HepG2 (cell line): ENCODE results near the gene GC. TPM values are rescaled to one million over a fixed set of nuclear protein-coding genes. Genes with fewer than 3 reads are reported as not detected.
"Not testable (repeated sequence)": the region's sequence is repeated elsewhere in the genome, so short reads cannot be mapped to it uniquely, and the experiment has no call there.

Source experiments
- ATAC-seq: fragments of 200-7000 bp; cut with Tn5 transposase; 3 replicates; pipeline ENCODE4 v1.9.1; 2020; ENCODE audit warnings: mild to moderate bottlenecking, moderate library complexity
- BruUV-seq: library from RNA; stranded (reverse); fragments of 400-500 nt; replicated peaks from 2 replicates; lab custom pipeline; 2021; lab: Mats Ljungman, UMichigan
- CTCF ChIA-PET: fragments of 300-600 bp; formaldehyde crosslinking; extraction: SDS; loops from one replicate; lab custom pipeline; 2021; ENCODE audit warnings: low total read pairs, inconsistent platforms, low intra/inter-chr PET ratio; lab: Yijun Ruan, JAX
- POLR2A ChIA-PET: fragments of 350-600 bp; sonication (Branson Sonifier 250); formaldehyde crosslinking; loops from one replicate; lab custom pipeline; 2020; ENCODE audit warnings: antibody characterized with exemption, inconsistent platforms; lab: Yijun Ruan, JAX
- DNase-seq: peaks from one replicate; pipeline ENCODE4 v3.0.0-alpha.2; 2015; ENCODE audit warnings: low spot score
- FAIRE-seq: peaks from 3 replicates; lab custom pipeline; 2011; peaks lifted over from hg19 to GRCh38; lab: Jason Lieb, UNC
- H2AFZ ChIP-seq: one replicate; pipeline ENCODE4 v1.6.1; 2011; ENCODE audit warnings: low read length, inconsistent platforms
- H3K27ac ChIP-seq: fragments of 300-600 bp; 3 replicates; pipeline ENCODE4 v1.8.0; 2011; ENCODE audit warnings: mixed run types, mild to moderate bottlenecking, mixed read lengths, low read length, inconsistent platforms; ENCODE audit not compliant: insufficient read depth; ENCODE audit errors: extremely low read length
- H3K27me3 ChIP-seq, 2 experiments: fragments of 200-600 bp in 1 of 2; 2 replicates in 1 of 2; 3 replicates in 1 of 2; pipeline versions ENCODE4 v1.6.0 to v1.8.0; 2011; ENCODE audit warnings: low read length in 2 of 2, mild to moderate bottlenecking in 2 of 2, moderate library complexity in 2 of 2, inconsistent platforms in 1 of 2; ENCODE audit not compliant: insufficient read depth in 2 of 2, control insufficient read depth in 1 of 2
- H3K36me3 ChIP-seq, 2 experiments: fragments of 200-600 bp in 1 of 2; replicated peaks in 1 of 2; 2 replicates in 1 of 2; 3 replicates in 1 of 2; pipeline versions ENCODE4 v1.5.1 to v1.8.0; 2011; ENCODE audit warnings: low read length in 2 of 2, inconsistent platforms in 1 of 2; ENCODE audit not compliant: insufficient read depth in 2 of 2, control insufficient read depth in 1 of 2
- H3K4me1 ChIP-seq: 2 replicates; pipeline ENCODE4 v1.5.1; 2012; ENCODE audit warnings: low read length, inconsistent platforms; ENCODE audit not compliant: insufficient read depth
- H3K4me2 ChIP-seq: 2 replicates; pipeline ENCODE4 v1.6.0; 2011; ENCODE audit warnings: low read depth, low read length, inconsistent platforms
- H3K4me3 ChIP-seq, 3 experiments: fragments of 200-600 bp in 1 of 3; sonication (generic), shearing (Covaris generic) in 1 of 3; replicated peaks in 1 of 3; 2 replicates each; pipeline ENCODE4 v1.5.1; 2011 to 2016; ENCODE audit warnings: low read length in 3 of 3, inconsistent platforms in 2 of 3, low read depth in 2 of 3, mild to moderate bottlenecking in 2 of 3, control low read depth in 1 of 3, mixed read lengths in 1 of 3; ENCODE audit not compliant: insufficient read depth in 1 of 3
- H3K79me2 ChIP-seq: one replicate; pipeline ENCODE4 v1.6.1; 2011; ENCODE audit warnings: low read length, inconsistent platforms; ENCODE audit not compliant: insufficient read depth
- H3K9ac ChIP-seq: 2 replicates; pipeline ENCODE4 v1.6.0; 2011; ENCODE audit warnings: mild to moderate bottlenecking, low read depth, low read length, inconsistent platforms; ENCODE audit not compliant: insufficient read depth
- H3K9me3 ChIP-seq: 2 replicates; pipeline ENCODE4 v1.5.1; 2012; ENCODE audit warnings: mild to moderate bottlenecking, low read length
- H4K20me1 ChIP-seq: 2 replicates; pipeline ENCODE4 v1.6.0; 2011; ENCODE audit warnings: inconsistent platforms, mild to moderate bottlenecking, low read length, moderate library complexity; ENCODE audit not compliant: insufficient read depth
- DPF2 ChIP-seq: sonication (generic); formaldehyde crosslinking; IDR thresholded peaks from 2 replicates; pipeline ENCODE4 v1.4.0; 2020; ENCODE audit warnings: mild to moderate bottlenecking, low read depth, missing genetic modification reagents, borderline replicate concordance
- HNRNPK ChIP-seq: fragments of 200-400 bp; formaldehyde crosslinking; IDR thresholded peaks from 2 replicates; pipeline ENCODE4 v1.6.1; 2018; ENCODE audit warnings: low read length, low read depth, moderate library complexity, mild to moderate bottlenecking; ENCODE audit not compliant: poor library complexity, severe bottlenecking
- JUND ChIP-seq: sonication (generic); formaldehyde crosslinking; IDR thresholded peaks from 2 replicates; pipeline ENCODE4 v1.8.0; 2022; ENCODE audit warnings: mild to moderate bottlenecking, missing genetic modification reagents
- MAFF ChIP-seq: IDR thresholded peaks from 2 replicates; pipeline ENCODE4 v1.6.1; 2011; ENCODE audit warnings: low read depth, low read length, improper control_type of control experiment
- MAFK ChIP-seq, 2 experiments: IDR thresholded peaks in 1 of 2; conservative IDR thresholded peaks in 1 of 2; 2 replicates each; pipeline ENCODE4 v1.6.1; 2011; ENCODE audit warnings: improper control_type of control experiment in 2 of 2, low read length in 2 of 2
- MEIS2 ChIP-seq: sonication (generic); formaldehyde crosslinking; IDR thresholded peaks from 2 replicates; pipeline ENCODE4 v1.9.0; 2021; ENCODE audit warnings: mild to moderate bottlenecking, missing genetic modification reagents
- ZBTB1 ChIP-seq: sonication (generic); formaldehyde crosslinking; IDR thresholded peaks from 2 replicates; pipeline ENCODE4 v1.4.0; 2020; ENCODE audit warnings: missing genetic modification reagents, borderline replicate concordance
- ZNF12 ChIP-seq: sonication (generic); formaldehyde crosslinking; IDR thresholded peaks from 2 replicates; pipeline ENCODE4 v1.5.0; 2020; ENCODE audit warnings: missing genetic modification reagents
- ZNF121 ChIP-seq: sonication (generic); formaldehyde crosslinking; IDR thresholded peaks from 2 replicates; pipeline ENCODE4 v1.5.0; 2020; ENCODE audit warnings: mild to moderate bottlenecking, missing genetic modification reagents
- WGBS: methylation state at CpG from one replicate; pipeline ENCODE4 v1.1.6; 2017; ENCODE audit warnings: low lambda C conversion rate; 5-methylcytosine and 5-hydroxymethylcytosine counted together
- in situ Hi-C: cut with HindIII; loops from 2 replicates; pipeline ENCODE4 v1.10.0; 2017; ENCODE audit warnings: low pct_unique_long_range_greater_than_20kb; ENCODE audit not compliant: extremely low pct_ligation_motif_present
- intact Hi-C: fragments of 100-400 bp; cut with micrococcal nuclease; formaldehyde crosslinking; loops from one replicate; pipeline ENCODE4 v1.10.0; 2022; ENCODE audit not compliant: unreplicated experiment
- polyA plus RNA-seq, 8 experiments: library from polyadenylated mRNA; depleted of rRNA in 3 of 8; stranded (reverse) in 7 of 8; unstranded in 1 of 8; fragments of >200 nt; fragmentation: Illumina TruSeq in 4 of 8; extraction: Trizol in 4 of 8; gene quantifications; 2 replicates each; pipeline versions ENCODE4 v1.2.1 to v1.2.3, GENCODE V29; 2011 to 2016; ENCODE audit warnings: low read depth in 4 of 8, missing spikeins in 1 of 8, mixed read lengths in 1 of 8; ENCODE audit not compliant: insufficient read depth in 1 of 8
- total RNA-seq, 5 experiments: library from RNA; depleted of rRNA; stranded (reverse); fragments of >200 nt; fragmentation: Illumina TruSeq; extraction: Trizol; gene quantifications; 2 replicates each; pipeline ENCODE4 v1.2.3, GENCODE V29; 2016; ENCODE audit warnings: low read depth in 1 of 5
- TF ChIP-seq, protein P1 (sequence below): sonication (generic); formaldehyde crosslinking; IDR thresholded peaks from 2 replicates; pipeline ENCODE4 v1.5.0; 2020; ENCODE audit warnings: mild to moderate bottlenecking, low read depth, missing genetic modification reagents, borderline replicate concordance

The GC gene
- total and polyA plus RNA-seq, 2 of the 13 experiments (the other 11 are each of a cell fraction or from before 2014, with no cell fraction given), result 0.18 to 0.35 TPM

DNA sequence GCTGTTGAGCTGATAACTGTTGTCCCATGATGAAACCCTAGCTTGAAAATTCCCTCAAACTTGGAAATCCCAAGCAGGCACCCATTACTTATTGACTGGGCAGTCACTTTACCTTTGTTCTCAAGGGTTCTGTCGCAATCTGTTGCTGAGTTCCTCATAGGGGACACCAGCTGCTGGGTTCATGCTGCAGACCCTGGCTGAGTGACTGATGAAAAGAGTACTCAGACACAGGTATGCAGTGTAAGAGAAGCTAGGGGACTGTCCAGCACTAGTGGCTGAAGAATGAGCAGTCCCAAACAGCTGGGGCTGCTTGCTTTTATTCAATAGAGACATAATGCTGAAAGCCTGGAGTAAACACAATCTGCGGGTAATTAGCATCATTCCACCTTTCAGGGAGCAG lies 21.4 kb upstream of the GC start:
- BruUV-seq, H3K36me3 ChIP-seq, in situ Hi-C loops, H3K79me2 ChIP-seq, DNase-seq, H3K27me3 ChIP-seq, H3K4me1 ChIP-seq, H3K4me3 ChIP-seq, CTCF ChIA-PET, H3K9ac ChIP-seq, H4K20me1 ChIP-seq, H2AFZ ChIP-seq, POLR2A ChIA-PET, H3K27ac ChIP-seq, H3K4me2 ChIP-seq, intact Hi-C loops: not testable (repeated sequence)
- ATAC-seq, result peak; percentile 64
- WGBS, result 0% methylated on average over 2 of the region's 2 CpGs
- peaks cover 21% of the 10 kb centered on the region for H3K9me3 ChIP-seq
- FAIRE-seq, result peak; percentile 15

DNA sequence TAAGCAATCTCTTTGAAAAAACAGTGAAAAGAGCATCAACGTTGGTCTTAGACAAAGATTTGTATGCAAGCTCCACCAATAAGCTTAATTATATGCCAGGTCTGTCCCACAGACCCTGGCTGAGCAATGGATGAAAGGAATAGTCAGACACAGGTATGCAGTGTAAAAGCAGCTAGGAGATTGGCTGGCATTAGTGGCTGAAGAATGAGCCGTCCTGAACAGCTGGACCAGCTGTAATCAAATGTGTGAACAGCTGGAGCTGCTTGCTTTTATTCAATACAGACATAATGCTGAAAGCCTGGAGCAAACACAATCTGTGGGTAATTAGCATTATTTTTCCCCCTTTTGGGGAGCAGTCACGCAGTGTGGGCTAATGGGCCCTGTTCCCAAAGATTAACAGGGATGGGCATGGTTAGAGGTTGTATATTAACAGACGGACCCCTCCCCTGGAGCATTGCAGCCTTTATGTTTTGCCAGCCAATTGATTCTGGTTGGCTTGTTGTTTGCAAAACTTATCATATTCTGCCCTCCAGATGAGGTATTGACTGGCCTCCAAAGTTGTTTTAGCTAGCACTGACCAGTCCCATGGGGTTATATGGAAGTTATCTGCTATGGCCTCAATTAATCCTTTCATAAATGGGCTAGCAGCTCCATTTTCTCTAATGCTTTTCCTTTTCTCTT lies 20.3 kb upstream of the GC start:
- H3K9me3 ChIP-seq, result peaks cover 29% of the 10 kb centered on the region
- DNase-seq, H3K79me2 ChIP-seq, H3K9ac ChIP-seq, H4K20me1 ChIP-seq, CTCF ChIA-PET, H3K36me3 ChIP-seq, H3K4me2 ChIP-seq, H3K4me1 ChIP-seq, BruUV-seq, intact Hi-C loops, ATAC-seq, H3K27ac ChIP-seq, FAIRE-seq, in situ Hi-C loops, POLR2A ChIA-PET, H3K27me3 ChIP-seq, H2AFZ ChIP-seq, H3K4me3 ChIP-seq: not testable (repeated sequence)
- WGBS, result 31% methylated on average over 4 of the region's 4 CpGs

DNA sequence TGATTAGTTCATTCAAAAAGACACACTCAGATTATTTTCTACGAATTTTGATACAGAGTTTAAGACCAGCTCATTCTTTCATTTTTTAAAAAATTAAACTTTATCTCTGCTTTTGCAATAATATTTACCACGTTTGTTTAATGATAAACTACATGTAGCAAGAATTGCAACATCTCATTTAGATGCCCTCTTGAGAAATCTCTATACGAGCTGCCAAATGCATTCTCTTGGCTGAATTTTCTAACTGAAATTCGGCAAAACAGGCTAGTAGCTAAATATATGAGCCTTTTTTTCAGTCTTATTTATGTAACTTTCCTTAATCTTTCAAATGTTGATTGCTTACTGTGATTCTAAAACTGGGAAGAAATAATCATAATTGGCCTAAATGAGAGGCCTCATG lies 2.1 kb upstream of the GC start:
- no TSS peak for BruUV-seq
- peaks cover 20% of the 10 kb centered on the region; the same call in 1 of the 2 replicates for H3K9me3 ChIP-seq
- no peak overlapping the region for H2AFZ ChIP-seq
- no peak overlapping the region for H3K4me3 ChIP-seq
- no peak overlapping the region for H3K9ac ChIP-seq
- no peaks in the 10 kb centered on the region for H3K79me2 ChIP-seq
- ATAC-seq (no peak), FAIRE-seq (no peak), DNase-seq (no peak)
- under 1% methylated on average over 4 of the region's 4 CpGs for WGBS
- intact Hi-C loops (no loop called here), in situ Hi-C loops (no loop called here)
- H4K20me1 ChIP-seq, result no peaks in the 10 kb centered on the region
- no peak overlapping the region for H3K27ac ChIP-seq
- CTCF ChIA-PET, result no interaction called here
- H3K27me3 ChIP-seq, result no peaks in the 10 kb centered on the region; a peak in 1 of 5 replicates
- H3K4me1 ChIP-seq, result no peaks in the 10 kb centered on the region
- POLR2A ChIA-PET, result no interaction called here
- H3K4me2 ChIP-seq, result no peak overlapping the region
- no peaks in the 10 kb centered on the region for H3K36me3 ChIP-seq
- TF ChIP-seq ZNF121 (CRISPR knock-in tag), result no peak
- no peak for TF ChIP-seq HNRNPK
- TF ChIP-seq DPF2 (CRISPR knock-in tag), result no peak
- TF ChIP-seq, protein P1, sequence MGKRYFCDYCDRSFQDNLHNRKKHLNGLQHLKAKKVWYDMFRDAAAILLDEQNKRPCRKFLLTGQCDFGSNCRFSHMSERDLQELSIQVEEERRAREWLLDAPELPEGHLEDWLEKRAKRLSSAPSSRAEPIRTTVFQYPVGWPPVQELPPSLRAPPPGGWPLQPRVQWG (CRISPR knock-in tag), result no peak
- TF ChIP-seq MAFF, result no peak
- TF ChIP-seq ZNF12 (CRISPR knock-in tag), result no peak
- no peak for TF ChIP-seq ZBTB1 (CRISPR knock-in tag)
- no peak for TF ChIP-seq MAFK (conservative IDR thresholded peaks at IDR 0.05 in 1 of 2, IDR thresholded peaks at IDR 0.05 in 1 of 2; ENCODE audit: low read length in 2 of 2)
- TF ChIP-seq MEIS2, result no peak
- TF ChIP-seq JUND (CRISPR knock-in tag), result no peak
